ENCODE results near the gene CLEC4M.

GRCh38 chr19:7715671-7716070, 47.4 kb upstream of the CLEC4M start:
- TF ChIP-seq, protein P1, sequence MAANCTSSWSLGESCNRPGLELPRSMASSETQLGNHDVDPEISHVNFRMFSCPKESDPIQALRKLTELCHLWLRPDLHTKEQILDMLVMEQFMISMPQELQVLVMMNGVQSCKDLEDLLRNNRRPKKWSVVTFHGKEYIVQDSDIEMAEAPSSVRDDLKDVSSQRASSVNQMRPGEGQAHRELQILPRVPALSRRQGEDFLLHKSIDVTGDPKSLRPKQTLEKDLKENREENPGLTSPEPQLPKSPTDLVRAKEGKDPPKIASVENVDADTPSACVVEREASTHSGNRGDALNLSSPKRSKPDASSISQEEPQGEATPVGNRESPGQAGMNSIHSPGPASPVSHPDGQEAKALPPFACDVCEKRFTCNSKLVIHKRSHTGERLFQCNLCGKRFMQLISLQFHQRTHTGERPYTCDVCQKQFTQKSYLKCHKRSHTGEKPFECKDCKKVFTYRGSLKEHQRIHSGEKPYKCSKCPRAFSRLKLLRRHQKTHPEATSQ (tag by site-specific recombination; IDR thresholded peaks at IDR 0.05), result no peak
- TF ChIP-seq ZNF146 (tag by site-specific recombination; IDR thresholded peaks at IDR 0.05) (no peak), ZNF473 (tag by site-specific recombination; IDR thresholded peaks at IDR 0.05) (no peak), YY1 (tag by site-specific recombination; IDR thresholded peaks at IDR 0.05) (no peak), ZNF843 (tag by site-specific recombination; IDR thresholded peaks at IDR 0.05) (no peak), ZNF37A (tag by site-specific recombination; IDR thresholded peaks at IDR 0.05) (no peak), ZNF184 (tag by site-specific recombination; IDR thresholded peaks at IDR 0.05) (no peak)
- TF ChIP-seq, protein P2, sequence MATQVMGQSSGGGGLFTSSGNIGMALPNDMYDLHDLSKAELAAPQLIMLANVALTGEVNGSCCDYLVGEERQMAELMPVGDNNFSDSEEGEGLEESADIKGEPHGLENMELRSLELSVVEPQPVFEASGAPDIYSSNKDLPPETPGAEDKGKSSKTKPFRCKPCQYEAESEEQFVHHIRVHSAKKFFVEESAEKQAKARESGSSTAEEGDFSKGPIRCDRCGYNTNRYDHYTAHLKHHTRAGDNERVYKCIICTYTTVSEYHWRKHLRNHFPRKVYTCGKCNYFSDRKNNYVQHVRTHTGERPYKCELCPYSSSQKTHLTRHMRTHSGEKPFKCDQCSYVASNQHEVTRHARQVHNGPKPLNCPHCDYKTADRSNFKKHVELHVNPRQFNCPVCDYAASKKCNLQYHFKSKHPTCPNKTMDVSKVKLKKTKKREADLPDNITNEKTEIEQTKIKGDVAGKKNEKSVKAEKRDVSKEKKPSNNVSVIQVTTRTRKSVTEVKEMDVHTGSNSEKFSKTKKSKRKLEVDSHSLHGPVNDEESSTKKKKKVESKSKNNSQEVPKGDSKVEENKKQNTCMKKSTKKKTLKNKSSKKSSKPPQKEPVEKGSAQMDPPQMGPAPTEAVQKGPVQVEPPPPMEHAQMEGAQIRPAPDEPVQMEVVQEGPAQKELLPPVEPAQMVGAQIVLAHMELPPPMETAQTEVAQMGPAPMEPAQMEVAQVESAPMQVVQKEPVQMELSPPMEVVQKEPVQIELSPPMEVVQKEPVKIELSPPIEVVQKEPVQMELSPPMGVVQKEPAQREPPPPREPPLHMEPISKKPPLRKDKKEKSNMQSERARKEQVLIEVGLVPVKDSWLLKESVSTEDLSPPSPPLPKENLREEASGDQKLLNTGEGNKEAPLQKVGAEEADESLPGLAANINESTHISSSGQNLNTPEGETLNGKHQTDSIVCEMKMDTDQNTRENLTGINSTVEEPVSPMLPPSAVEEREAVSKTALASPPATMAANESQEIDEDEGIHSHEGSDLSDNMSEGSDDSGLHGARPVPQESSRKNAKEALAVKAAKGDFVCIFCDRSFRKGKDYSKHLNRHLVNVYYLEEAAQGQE (tag by site-specific recombination; IDR thresholded peaks at IDR 0.05), result no peak
- TF ChIP-seq, protein P3, sequence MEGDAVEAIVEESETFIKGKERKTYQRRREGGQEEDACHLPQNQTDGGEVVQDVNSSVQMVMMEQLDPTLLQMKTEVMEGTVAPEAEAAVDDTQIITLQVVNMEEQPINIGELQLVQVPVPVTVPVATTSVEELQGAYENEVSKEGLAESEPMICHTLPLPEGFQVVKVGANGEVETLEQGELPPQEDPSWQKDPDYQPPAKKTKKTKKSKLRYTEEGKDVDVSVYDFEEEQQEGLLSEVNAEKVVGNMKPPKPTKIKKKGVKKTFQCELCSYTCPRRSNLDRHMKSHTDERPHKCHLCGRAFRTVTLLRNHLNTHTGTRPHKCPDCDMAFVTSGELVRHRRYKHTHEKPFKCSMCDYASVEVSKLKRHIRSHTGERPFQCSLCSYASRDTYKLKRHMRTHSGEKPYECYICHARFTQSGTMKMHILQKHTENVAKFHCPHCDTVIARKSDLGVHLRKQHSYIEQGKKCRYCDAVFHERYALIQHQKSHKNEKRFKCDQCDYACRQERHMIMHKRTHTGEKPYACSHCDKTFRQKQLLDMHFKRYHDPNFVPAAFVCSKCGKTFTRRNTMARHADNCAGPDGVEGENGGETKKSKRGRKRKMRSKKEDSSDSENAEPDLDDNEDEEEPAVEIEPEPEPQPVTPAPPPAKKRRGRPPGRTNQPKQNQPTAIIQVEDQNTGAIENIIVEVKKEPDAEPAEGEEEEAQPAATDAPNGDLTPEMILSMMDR (tag by site-specific recombination; IDR thresholded peaks at IDR 0.05), result no peak
- TF ChIP-seq, protein P4, sequence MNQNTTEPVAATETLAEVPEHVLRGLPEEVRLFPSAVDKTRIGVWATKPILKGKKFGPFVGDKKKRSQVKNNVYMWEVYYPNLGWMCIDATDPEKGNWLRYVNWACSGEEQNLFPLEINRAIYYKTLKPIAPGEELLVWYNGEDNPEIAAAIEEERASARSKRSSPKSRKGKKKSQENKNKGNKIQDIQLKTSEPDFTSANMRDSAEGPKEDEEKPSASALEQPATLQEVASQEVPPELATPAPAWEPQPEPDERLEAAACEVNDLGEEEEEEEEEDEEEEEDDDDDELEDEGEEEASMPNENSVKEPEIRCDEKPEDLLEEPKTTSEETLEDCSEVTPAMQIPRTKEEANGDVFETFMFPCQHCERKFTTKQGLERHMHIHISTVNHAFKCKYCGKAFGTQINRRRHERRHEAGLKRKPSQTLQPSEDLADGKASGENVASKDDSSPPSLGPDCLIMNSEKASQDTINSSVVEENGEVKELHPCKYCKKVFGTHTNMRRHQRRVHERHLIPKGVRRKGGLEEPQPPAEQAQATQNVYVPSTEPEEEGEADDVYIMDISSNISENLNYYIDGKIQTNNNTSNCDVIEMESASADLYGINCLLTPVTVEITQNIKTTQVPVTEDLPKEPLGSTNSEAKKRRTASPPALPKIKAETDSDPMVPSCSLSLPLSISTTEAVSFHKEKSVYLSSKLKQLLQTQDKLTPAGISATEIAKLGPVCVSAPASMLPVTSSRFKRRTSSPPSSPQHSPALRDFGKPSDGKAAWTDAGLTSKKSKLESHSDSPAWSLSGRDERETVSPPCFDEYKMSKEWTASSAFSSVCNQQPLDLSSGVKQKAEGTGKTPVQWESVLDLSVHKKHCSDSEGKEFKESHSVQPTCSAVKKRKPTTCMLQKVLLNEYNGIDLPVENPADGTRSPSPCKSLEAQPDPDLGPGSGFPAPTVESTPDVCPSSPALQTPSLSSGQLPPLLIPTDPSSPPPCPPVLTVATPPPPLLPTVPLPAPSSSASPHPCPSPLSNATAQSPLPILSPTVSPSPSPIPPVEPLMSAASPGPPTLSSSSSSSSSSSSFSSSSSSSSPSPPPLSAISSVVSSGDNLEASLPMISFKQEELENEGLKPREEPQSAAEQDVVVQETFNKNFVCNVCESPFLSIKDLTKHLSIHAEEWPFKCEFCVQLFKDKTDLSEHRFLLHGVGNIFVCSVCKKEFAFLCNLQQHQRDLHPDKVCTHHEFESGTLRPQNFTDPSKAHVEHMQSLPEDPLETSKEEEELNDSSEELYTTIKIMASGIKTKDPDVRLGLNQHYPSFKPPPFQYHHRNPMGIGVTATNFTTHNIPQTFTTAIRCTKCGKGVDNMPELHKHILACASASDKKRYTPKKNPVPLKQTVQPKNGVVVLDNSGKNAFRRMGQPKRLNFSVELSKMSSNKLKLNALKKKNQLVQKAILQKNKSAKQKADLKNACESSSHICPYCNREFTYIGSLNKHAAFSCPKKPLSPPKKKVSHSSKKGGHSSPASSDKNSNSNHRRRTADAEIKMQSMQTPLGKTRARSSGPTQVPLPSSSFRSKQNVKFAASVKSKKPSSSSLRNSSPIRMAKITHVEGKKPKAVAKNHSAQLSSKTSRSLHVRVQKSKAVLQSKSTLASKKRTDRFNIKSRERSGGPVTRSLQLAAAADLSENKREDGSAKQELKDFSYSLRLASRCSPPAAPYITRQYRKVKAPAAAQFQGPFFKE (tag by site-specific recombination; IDR thresholded peaks at IDR 0.05; ENCODE audit: borderline replicate concordance), result no peak

All from HEK293 (cell line).